ENCODE data around the gene SCUBE2.
"Not testable (repeated sequence)": the region's sequence is repeated elsewhere in the genome, so short reads cannot be mapped to it uniquely, and the experiment has no call there.

The SCUBE2 gene

GRCh38 chr11:9039863-9040262 lies 51.5 kb downstream of the SCUBE2 start:
- no peak for DNase-seq

- no peak for DNase-seq
Observed at GRCh38 chr11:9039198-9039597, 52.2 kb downstream of the SCUBE2 start.

- DNase-seq, result no peak
Observed at GRCh38 chr11:9038541-9038940, 52.9 kb downstream of the SCUBE2 start.

- no peak for DNase-seq
Observed at GRCh38 chr11:9037963-9038362, 53.4 kb downstream of the SCUBE2 start.

- no peak for DNase-seq
Observed at GRCh38 chr11:9037046-9037780, 54.2 kb downstream of the SCUBE2 start.

- no peak for DNase-seq
Observed at GRCh38 chr11:9030601-9031000, 60.8 kb downstream of the SCUBE2 start.

GRCh38 chr11:9029422-9029821 lies 62.0 kb downstream of the SCUBE2 start:
- DNase-seq, result no peak

- DNase-seq, result no peak
Observed at GRCh38 chr11:9028581-9028980, 62.8 kb downstream of the SCUBE2 start.

GRCh38 chr11:9025101-9025850 lies 66.1 kb downstream of the SCUBE2 start:
- DNase-seq, result no peak

GRCh38 chr11:9022961-9023680 lies 68.3 kb downstream of the SCUBE2 start:
- no peak for DNase-seq

- no peak for DNase-seq
Observed at GRCh38 chr11:9020916-9021315, 70.5 kb downstream of the SCUBE2 start.

GRCh38 chr11:9019861-9020260 lies 71.5 kb downstream of the SCUBE2 start:
- no peak for DNase-seq

- no peak for DNase-seq
Observed at GRCh38 chr11:9017773-9018172, 73.6 kb downstream of the SCUBE2 start.

- DNase-seq, result no peak
Observed at GRCh38 chr11:9016916-9017642, 74.3 kb downstream of the SCUBE2 start.

- DNase-seq, result peak; percentile 40
Observed at GRCh38 chr11:9015677-9016076, 75.7 kb downstream of the SCUBE2 start.

GRCh38 chr11:9014826-9015225 lies 76.6 kb downstream of the SCUBE2 start:
- no peak for DNase-seq

- no peak for DNase-seq
Observed at GRCh38 chr11:9013373-9013772, 78.0 kb downstream of the SCUBE2 start.

GRCh38 chr11:9009538-9009937 lies 81.9 kb downstream of the SCUBE2 start:
- DNase-seq, result not testable (repeated sequence)

- no peak for DNase-seq
Observed at GRCh38 chr11:9008661-9009060, 82.7 kb downstream of the SCUBE2 start.

- DNase-seq, result no peak
Observed at GRCh38 chr11:9008011-9008550, 83.3 kb downstream of the SCUBE2 start.

- DNase-seq, result no peak
Observed at GRCh38 chr11:9005087-9005486, 86.3 kb downstream of the SCUBE2 start.

GRCh38 chr11:9004183-9004926 lies 87.0 kb downstream of the SCUBE2 start:
- peak; percentile 11 for DNase-seq
